ENCODE results near the gene UCHL5.
"Not testable (repeated sequence)": the region's sequence is repeated elsewhere in the genome, so short reads cannot be mapped to it uniquely, and the experiment has no call there.

UCHL5 gene

GRCh38 chr1:193009501-193009900 is 49.7 kb downstream of the UCHL5 start:
- in situ Hi-C loops (cut with HindIII; ENCODE audit: low sequenced_read_pairs), result loop anchor here (25.0 kb wide), 1 partner anchor 422 kb away; the partner anchor contains the start of gene RGS1
- no peak overlapping the region for H3K4me3 ChIP-seq (ENCODE audit: low read depth, low read length)
- no peak for TF ChIP-seq CTCF (IDR thresholded peaks at IDR 0.05; ENCODE audit: low read depth, low read length, missing control alignments)
- no peak for DNase-seq (ENCODE audit: low read depth)

- DNase-seq (ENCODE audit: low read depth), result no peak
- no peak overlapping the region for H3K4me3 ChIP-seq (ENCODE audit: low read depth, low read length)
- in situ Hi-C loops (cut with HindIII; ENCODE audit: low sequenced_read_pairs), result loop anchor here (25.0 kb wide), 1 partner anchor 418 kb away; the partner anchor contains the start of gene RGS1
- TF ChIP-seq CTCF (IDR thresholded peaks at IDR 0.05; ENCODE audit: low read depth, low read length, missing control alignments), result no peak
Observed at GRCh38 chr1:193005785-193006184, 53.4 kb downstream of the UCHL5 start.

- no peak for DNase-seq (ENCODE audit: low read depth)
- no peak overlapping the region for H3K4me3 ChIP-seq (ENCODE audit: low read depth, low read length)
- in situ Hi-C loops (cut with HindIII; ENCODE audit: low sequenced_read_pairs), result no loop called here
- peak; percentile 6 for TF ChIP-seq CTCF (IDR thresholded peaks at IDR 0.05; ENCODE audit: low read depth, low read length, missing control alignments)
Observed at GRCh38 chr1:192998536-192998935, 60.6 kb downstream of the UCHL5 start.

GRCh38 chr1:192994141-192994540 is 65.0 kb downstream of the UCHL5 start:
- DNase-seq (ENCODE audit: low read depth), result no peak
- TF ChIP-seq CTCF (IDR thresholded peaks at IDR 0.05; ENCODE audit: low read depth, low read length, missing control alignments), result no peak
- in situ Hi-C loops (cut with HindIII; ENCODE audit: low sequenced_read_pairs), result no loop called here
- no peak overlapping the region for H3K4me3 ChIP-seq (ENCODE audit: low read depth, low read length)

- no peak for TF ChIP-seq CTCF (IDR thresholded peaks at IDR 0.05; ENCODE audit: low read depth, low read length, missing control alignments)
- no peak for DNase-seq (ENCODE audit: low read depth)
- no peak overlapping the region for H3K4me3 ChIP-seq (ENCODE audit: low read depth, low read length)
- in situ Hi-C loops (cut with HindIII; ENCODE audit: low sequenced_read_pairs), result no loop called here
Observed at GRCh38 chr1:192993426-192994085, 65.6 kb downstream of the UCHL5 start.

- H3K4me3 ChIP-seq (ENCODE audit: low read depth, low read length); DNase-seq (ENCODE audit: low read depth); in situ Hi-C loops (cut with HindIII; ENCODE audit: low sequenced_read_pairs): not testable (repeated sequence)
Observed at GRCh38 chr1:192986748-192987334, 72.3 kb downstream of the UCHL5 start.

- in situ Hi-C loops (cut with HindIII; ENCODE audit: low sequenced_read_pairs), result no loop called here
- DNase-seq (ENCODE audit: low read depth), result no peak
- no peak overlapping the region for H3K4me3 ChIP-seq (ENCODE audit: low read depth, low read length)
- TF ChIP-seq CTCF (IDR thresholded peaks at IDR 0.05; ENCODE audit: low read depth, low read length, missing control alignments), result no peak
Observed at GRCh38 chr1:192986110-192986747, 72.9 kb downstream of the UCHL5 start.
